GM18526 (cell line): ENCODE measurements around the gene NINJ2.

ENCODE experiments used
- POLR2A ChIP-seq: IDR thresholded peaks from 3 replicates; pipeline ENCODE4 v1.6.1; 2011; ENCODE audit not compliant: insufficient read length; ENCODE audit errors: extremely low read depth

NINJ2 gene

GRCh38 chr12:575129-575502 is 88.1 kb downstream of the NINJ2 start:
- no peak for TF ChIP-seq POLR2A

GRCh38 chr12:574475-575128 is 88.6 kb downstream of the NINJ2 start:
- no peak for TF ChIP-seq POLR2A

- TF ChIP-seq POLR2A, result no peak
Observed at GRCh38 chr12:573232-573631, 90.0 kb downstream of the NINJ2 start.

- no peak for TF ChIP-seq POLR2A
Observed at GRCh38 chr12:572532-572899, 90.7 kb downstream of the NINJ2 start.

GRCh38 chr12:571795-572531 is 91.3 kb downstream of the NINJ2 start:
- TF ChIP-seq POLR2A, result no peak

GRCh38 chr12:570921-571794 is 92.1 kb downstream of the NINJ2 start:
- no peak for TF ChIP-seq POLR2A

GRCh38 chr12:570435-570920 is 92.8 kb downstream of the NINJ2 start:
- no peak for TF ChIP-seq POLR2A

- no peak for TF ChIP-seq POLR2A
Observed at GRCh38 chr12:569803-570434, 93.3 kb downstream of the NINJ2 start.

GRCh38 chr12:569091-569676 is 94.1 kb downstream of the NINJ2 start:
- TF ChIP-seq POLR2A, result no peak

GRCh38 chr12:568486-568885 is 94.8 kb downstream of the NINJ2 start:
- no peak for TF ChIP-seq POLR2A

- no peak for TF ChIP-seq POLR2A
Observed at GRCh38 chr12:565589-566105, 97.6 kb downstream of the NINJ2 start.

GRCh38 chr12:565161-565560 is 98.1 kb downstream of the NINJ2 start:
- no peak for TF ChIP-seq POLR2A

- TF ChIP-seq POLR2A, result no peak
Observed at GRCh38 chr12:563787-564298, 99.4 kb downstream of the NINJ2 start.

- no peak for TF ChIP-seq POLR2A
Observed at GRCh38 chr12:563250-563781, 99.9 kb downstream of the NINJ2 start.
